HUES6 (cell line): ENCODE data around the gene IFT81.

ENCODE experiments used
- H3K27ac ChIP-seq: 2 replicates; pipeline ENCODE4 v1.7.0; 2013; ENCODE audit warnings: low read depth, mild to moderate bottlenecking, low read length, inconsistent platforms
- H3K27me3 ChIP-seq: 2 replicates; pipeline ENCODE4 v1.6.1; 2013; ENCODE audit warnings: low read length; ENCODE audit not compliant: control insufficient read depth, insufficient read depth
- H3K36me3 ChIP-seq: 2 replicates; pipeline ENCODE4 v1.6.1; 2013; ENCODE audit warnings: low read length; ENCODE audit not compliant: control insufficient read depth, insufficient read depth
- H3K4me1 ChIP-seq: 2 replicates; pipeline ENCODE4 v1.6.1; 2013; ENCODE audit warnings: low read length; ENCODE audit not compliant: control insufficient read depth, insufficient read depth
- H3K4me3 ChIP-seq: 2 replicates; pipeline ENCODE4 v1.5.1; 2013; ENCODE audit warnings: low read depth, low read length
- H3K9ac ChIP-seq: one replicate; pipeline ENCODE4 v1.6.1; 2013; ENCODE audit warnings: mild to moderate bottlenecking, low read length
- H3K9me3 ChIP-seq: 2 replicates; pipeline ENCODE4 v1.6.1; 2013; ENCODE audit warnings: low read depth, low read length; ENCODE audit not compliant: control insufficient read depth, insufficient read depth

The IFT81 gene

GRCh38 chr12:110165540-110166159 lies 41.5 kb downstream of the IFT81 start:
- Histone ChIP-seq H3K4me1 (peaks cover 9% of the 10 kb centered on the region), H3K9me3 (no peaks in the 10 kb centered on the region), H3K4me3 (no peak overlapping the region), H3K27ac (no peak overlapping the region), H3K27me3 (no peaks in the 10 kb centered on the region), H3K36me3 (peaks cover 8% of the 10 kb centered on the region; the same call in 1 of the 2 replicates), H3K9ac (no peak overlapping the region)

- Histone ChIP-seq H3K4me3 (no peak overlapping the region), H3K9me3 (peaks cover 6% of the 10 kb centered on the region), H3K4me1 (peaks cover 9% of the 10 kb centered on the region), H3K27ac (no peak overlapping the region), H3K27me3 (no peaks in the 10 kb centered on the region), H3K36me3 (peaks cover 14% of the 10 kb centered on the region), H3K9ac (no peak overlapping the region)
Measured at GRCh38 chr12:110168732-110169455, 44.7 kb downstream of the IFT81 start.

- H3K36me3 ChIP-seq, result peaks cover 14% of the 10 kb centered on the region
- no peak overlapping the region for H3K9ac ChIP-seq
- H3K27ac ChIP-seq, result no peak overlapping the region
- peaks cover 6% of the 10 kb centered on the region for H3K9me3 ChIP-seq
- 0 out of 2 replicates have a peak, but pooled peaks cover 2% of the 10 kb centered on the region for H3K4me1 ChIP-seq
- no peak overlapping the region for H3K4me3 ChIP-seq
- no peaks in the 10 kb centered on the region for H3K27me3 ChIP-seq
Measured at GRCh38 chr12:110170535-110171185, 46.5 kb downstream of the IFT81 start.

- Histone ChIP-seq H3K4me1 (no peaks in the 10 kb centered on the region), H3K27me3 (no peaks in the 10 kb centered on the region), H3K36me3 (peaks cover 14% of the 10 kb centered on the region), H3K9ac (no peak overlapping the region), H3K9me3 (peaks cover 6% of the 10 kb centered on the region), H3K27ac (no peak overlapping the region), H3K4me3 (no peak overlapping the region)
Measured at GRCh38 chr12:110171186-110171538, 47.0 kb downstream of the IFT81 start.

- H3K36me3 ChIP-seq, result peaks cover 14% of the 10 kb centered on the region
- peaks cover 6% of the 10 kb centered on the region for H3K9me3 ChIP-seq
- H3K27me3 ChIP-seq, result no peaks in the 10 kb centered on the region
- H3K4me3 ChIP-seq, result no peak overlapping the region
- no peak overlapping the region for H3K27ac ChIP-seq
- H3K9ac ChIP-seq, result no peak overlapping the region
- no peaks in the 10 kb centered on the region for H3K4me1 ChIP-seq
Measured at GRCh38 chr12:110171636-110172035, 47.5 kb downstream of the IFT81 start.

GRCh38 chr12:110174373-110174996 lies 50.3 kb downstream of the IFT81 start:
- Histone ChIP-seq H3K9ac (no peak overlapping the region), H3K27ac (no peak overlapping the region), H3K9me3 (peaks cover 6% of the 10 kb centered on the region), H3K4me1 (no peaks in the 10 kb centered on the region), H3K4me3 (no peak overlapping the region), H3K27me3 (no peaks in the 10 kb centered on the region), H3K36me3 (peaks cover 8% of the 10 kb centered on the region)

- Histone ChIP-seq H3K4me1 (no peaks in the 10 kb centered on the region), H3K27me3 (no peaks in the 10 kb centered on the region), H3K27ac (no peak overlapping the region), H3K36me3 (peaks cover 8% of the 10 kb centered on the region), H3K4me3 (no peak overlapping the region), H3K9me3 (peaks cover 6% of the 10 kb centered on the region), H3K9ac (no peak overlapping the region)
Measured at GRCh38 chr12:110175201-110175600, 51.0 kb downstream of the IFT81 start.

GRCh38 chr12:110176745-110177144 lies 52.6 kb downstream of the IFT81 start:
- Histone ChIP-seq H3K9ac (no peak overlapping the region), H3K9me3 (peaks cover 4% of the 10 kb centered on the region), H3K36me3 (peaks cover 3% of the 10 kb centered on the region), H3K4me3 (no peak overlapping the region), H3K27ac (no peak overlapping the region), H3K4me1 (no peaks in the 10 kb centered on the region), H3K27me3 (no peaks in the 10 kb centered on the region)

- Histone ChIP-seq H3K36me3 (peaks cover 4% of the 10 kb centered on the region), H3K27me3 (no peaks in the 10 kb centered on the region), H3K9ac (no peak overlapping the region), H3K4me3 (no peak overlapping the region), H3K4me1 (no peaks in the 10 kb centered on the region), H3K27ac (no peak overlapping the region), H3K9me3 (no peaks in the 10 kb centered on the region; the same call in 1 of the 2 replicates)
Measured at GRCh38 chr12:110179291-110179690, 55.1 kb downstream of the IFT81 start.

- Histone ChIP-seq H3K4me3 (no peak overlapping the region), H3K4me1 (no peaks in the 10 kb centered on the region), H3K9me3 (peaks cover 8% of the 10 kb centered on the region), H3K36me3 (peaks cover 8% of the 10 kb centered on the region), H3K27ac (no peak overlapping the region), H3K9ac (no peak overlapping the region), H3K27me3 (no peaks in the 10 kb centered on the region)
Measured at GRCh38 chr12:110180591-110181005, 56.4 kb downstream of the IFT81 start.

GRCh38 chr12:110182281-110182680 lies 58.1 kb downstream of the IFT81 start:
- Histone ChIP-seq H3K4me3 (no peak overlapping the region), H3K9me3 (peaks cover 19% of the 10 kb centered on the region), H3K36me3 (peaks cover 8% of the 10 kb centered on the region), H3K9ac (no peak overlapping the region), H3K27ac (no peak overlapping the region), H3K4me1 (no peaks in the 10 kb centered on the region), H3K27me3 (no peaks in the 10 kb centered on the region)
